HepG2 (cell line): Measurements from ENCODE around the gene LRBA. TPM values are rescaled to one million over a fixed set of nuclear protein-coding genes. Genes with fewer than 3 reads are reported as not detected.

Experiments
- ATAC-seq: fragments of 200-7000 bp; cut with Tn5 transposase; 3 replicates; pipeline ENCODE4 v1.9.1; 2020; ENCODE audit warnings: mild to moderate bottlenecking, moderate library complexity
- BruUV-seq: library from RNA; stranded (reverse); fragments of 400-500 nt; replicated peaks from 2 replicates; lab custom pipeline; 2021; lab: Mats Ljungman, UMichigan
- CTCF ChIA-PET: fragments of 300-600 bp; formaldehyde crosslinking; extraction: SDS; loops from one replicate; lab custom pipeline; 2021; ENCODE audit warnings: low total read pairs, inconsistent platforms, low intra/inter-chr PET ratio; lab: Yijun Ruan, JAX
- POLR2A ChIA-PET: fragments of 350-600 bp; sonication (Branson Sonifier 250); formaldehyde crosslinking; loops from one replicate; lab custom pipeline; 2020; ENCODE audit warnings: antibody characterized with exemption, inconsistent platforms; lab: Yijun Ruan, JAX
- DNase-seq: peaks from one replicate; pipeline ENCODE4 v3.0.0-alpha.2; 2015; ENCODE audit warnings: low spot score
- FAIRE-seq: peaks from 3 replicates; lab custom pipeline; 2011; peaks lifted over from hg19 to GRCh38; lab: Jason Lieb, UNC
- H2AFZ ChIP-seq: one replicate; pipeline ENCODE4 v1.6.1; 2011; ENCODE audit warnings: low read length, inconsistent platforms
- H3K27ac ChIP-seq: fragments of 300-600 bp; 3 replicates; pipeline ENCODE4 v1.8.0; 2011; ENCODE audit warnings: mixed run types, mild to moderate bottlenecking, mixed read lengths, low read length, inconsistent platforms; ENCODE audit not compliant: insufficient read depth; ENCODE audit errors: extremely low read length
- H3K27me3 ChIP-seq, 2 experiments: fragments of 200-600 bp in 1 of 2; 2 replicates in 1 of 2; 3 replicates in 1 of 2; pipeline versions ENCODE4 v1.6.0 to v1.8.0; 2011; ENCODE audit warnings: low read length in 2 of 2, mild to moderate bottlenecking in 2 of 2, moderate library complexity in 2 of 2, inconsistent platforms in 1 of 2; ENCODE audit not compliant: insufficient read depth in 2 of 2, control insufficient read depth in 1 of 2
- H3K36me3 ChIP-seq, 2 experiments: fragments of 200-600 bp in 1 of 2; replicated peaks in 1 of 2; 2 replicates in 1 of 2; 3 replicates in 1 of 2; pipeline versions ENCODE4 v1.5.1 to v1.8.0; 2011; ENCODE audit warnings: low read length in 2 of 2, inconsistent platforms in 1 of 2; ENCODE audit not compliant: insufficient read depth in 2 of 2, control insufficient read depth in 1 of 2
- H3K4me1 ChIP-seq: 2 replicates; pipeline ENCODE4 v1.5.1; 2012; ENCODE audit warnings: low read length, inconsistent platforms; ENCODE audit not compliant: insufficient read depth
- H3K4me2 ChIP-seq: 2 replicates; pipeline ENCODE4 v1.6.0; 2011; ENCODE audit warnings: low read depth, low read length, inconsistent platforms
- H3K4me3 ChIP-seq, 3 experiments: fragments of 200-600 bp in 1 of 3; sonication (generic), shearing (Covaris generic) in 1 of 3; replicated peaks in 1 of 3; 2 replicates each; pipeline ENCODE4 v1.5.1; 2011 to 2016; ENCODE audit warnings: low read length in 3 of 3, inconsistent platforms in 2 of 3, low read depth in 2 of 3, mild to moderate bottlenecking in 2 of 3, control low read depth in 1 of 3, mixed read lengths in 1 of 3; ENCODE audit not compliant: insufficient read depth in 1 of 3
- H3K79me2 ChIP-seq: one replicate; pipeline ENCODE4 v1.6.1; 2011; ENCODE audit warnings: low read length, inconsistent platforms; ENCODE audit not compliant: insufficient read depth
- H3K9ac ChIP-seq: 2 replicates; pipeline ENCODE4 v1.6.0; 2011; ENCODE audit warnings: mild to moderate bottlenecking, low read depth, low read length, inconsistent platforms; ENCODE audit not compliant: insufficient read depth
- H3K9me3 ChIP-seq: 2 replicates; pipeline ENCODE4 v1.5.1; 2012; ENCODE audit warnings: mild to moderate bottlenecking, low read length
- H4K20me1 ChIP-seq: 2 replicates; pipeline ENCODE4 v1.6.0; 2011; ENCODE audit warnings: inconsistent platforms, mild to moderate bottlenecking, low read length, moderate library complexity; ENCODE audit not compliant: insufficient read depth
- BCL3 ChIP-seq: sonication (generic); formaldehyde crosslinking; IDR thresholded peaks from 2 replicates; pipeline ENCODE4 v1.5.1; 2020; ENCODE audit warnings: mild to moderate bottlenecking, missing genetic modification reagents, moderate library complexity
- CHCHD3 ChIP-seq: sonication (generic); formaldehyde crosslinking; IDR thresholded peaks from 2 replicates; pipeline ENCODE4 v1.8.0; 2022; ENCODE audit warnings: mild to moderate bottlenecking, missing genetic modification reagents, moderate library complexity
- HNF1B ChIP-seq: sonication (generic); formaldehyde crosslinking; IDR thresholded peaks from 2 replicates; pipeline ENCODE4 v1.5.1; 2020; ENCODE audit warnings: mild to moderate bottlenecking, moderate library complexity, missing genetic modification reagents
- RARA ChIP-seq: IDR thresholded peaks from 2 replicates; pipeline ENCODE4 v1.6.1; 2016; ENCODE audit warnings: missing genetic modification reagents, missing compliant biosample characterization
- SRF ChIP-seq: IDR thresholded peaks from 2 replicates; pipeline ENCODE4 v1.6.1; 2011; ENCODE audit warnings: mild to moderate bottlenecking, low read depth, low read length, moderate library complexity
- TBX3 ChIP-seq: fragments of 450-650 bp; IDR thresholded peaks from 2 replicates; pipeline ENCODE4 v1.6.1; 2017; ENCODE audit warnings: antibody characterized with exemption, mild to moderate bottlenecking, inconsistent platforms, borderline replicate concordance
- ZNF317 ChIP-seq: sonication (generic); formaldehyde crosslinking; IDR thresholded peaks from 2 replicates; pipeline ENCODE4 v1.5.0; 2020; ENCODE audit warnings: mild to moderate bottlenecking, missing genetic modification reagents
- ZNF382 ChIP-seq: sonication (generic); formaldehyde crosslinking; IDR thresholded peaks from 2 replicates; pipeline ENCODE4 v1.5.0; 2020; ENCODE audit warnings: missing genetic modification reagents, mild to moderate bottlenecking, borderline replicate concordance
- ZNF660 ChIP-seq: sonication (generic); formaldehyde crosslinking; IDR thresholded peaks from 2 replicates; pipeline ENCODE4 v1.5.1; 2020; ENCODE audit warnings: mild to moderate bottlenecking, low read depth, missing genetic modification reagents, borderline replicate concordance
- WGBS: methylation state at CpG from one replicate; pipeline ENCODE4 v1.1.6; 2017; ENCODE audit warnings: low lambda C conversion rate; 5-methylcytosine and 5-hydroxymethylcytosine counted together
- in situ Hi-C: cut with HindIII; loops from 2 replicates; pipeline ENCODE4 v1.10.0; 2017; ENCODE audit warnings: low pct_unique_long_range_greater_than_20kb; ENCODE audit not compliant: extremely low pct_ligation_motif_present
- intact Hi-C: fragments of 100-400 bp; cut with micrococcal nuclease; formaldehyde crosslinking; loops from one replicate; pipeline ENCODE4 v1.10.0; 2022; ENCODE audit not compliant: unreplicated experiment
- polyA plus RNA-seq, 8 experiments: library from polyadenylated mRNA; depleted of rRNA in 3 of 8; stranded (reverse) in 7 of 8; unstranded in 1 of 8; fragments of >200 nt; fragmentation: Illumina TruSeq in 4 of 8; extraction: Trizol in 4 of 8; gene quantifications; 2 replicates each; pipeline versions ENCODE4 v1.2.1 to v1.2.3, GENCODE V29; 2011 to 2016; ENCODE audit warnings: low read depth in 4 of 8, missing spikeins in 1 of 8, mixed read lengths in 1 of 8; ENCODE audit not compliant: insufficient read depth in 1 of 8
- total RNA-seq, 5 experiments: library from RNA; depleted of rRNA; stranded (reverse); fragments of >200 nt; fragmentation: Illumina TruSeq; extraction: Trizol; gene quantifications; 2 replicates each; pipeline ENCODE4 v1.2.3, GENCODE V29; 2016; ENCODE audit warnings: low read depth in 1 of 5
- TF ChIP-seq, protein P1 (sequence below): sonication (generic); formaldehyde crosslinking; IDR thresholded peaks from 2 replicates; pipeline ENCODE4 v1.5.0; 2020; ENCODE audit warnings: mild to moderate bottlenecking, missing genetic modification reagents, borderline replicate concordance
- TF ChIP-seq, protein P2 (sequence below): sonication (generic); formaldehyde crosslinking; IDR thresholded peaks from 2 replicates; pipeline ENCODE4 v1.9.0; 2021; ENCODE audit warnings: missing genetic modification reagents, mild to moderate bottlenecking, borderline replicate concordance

LRBA gene
- total and polyA plus RNA-seq, 2 of the 13 experiments (the other 11 are each of a cell fraction or from before 2014, with no cell fraction given), result 21.0 to 37.2 TPM

DNA sequence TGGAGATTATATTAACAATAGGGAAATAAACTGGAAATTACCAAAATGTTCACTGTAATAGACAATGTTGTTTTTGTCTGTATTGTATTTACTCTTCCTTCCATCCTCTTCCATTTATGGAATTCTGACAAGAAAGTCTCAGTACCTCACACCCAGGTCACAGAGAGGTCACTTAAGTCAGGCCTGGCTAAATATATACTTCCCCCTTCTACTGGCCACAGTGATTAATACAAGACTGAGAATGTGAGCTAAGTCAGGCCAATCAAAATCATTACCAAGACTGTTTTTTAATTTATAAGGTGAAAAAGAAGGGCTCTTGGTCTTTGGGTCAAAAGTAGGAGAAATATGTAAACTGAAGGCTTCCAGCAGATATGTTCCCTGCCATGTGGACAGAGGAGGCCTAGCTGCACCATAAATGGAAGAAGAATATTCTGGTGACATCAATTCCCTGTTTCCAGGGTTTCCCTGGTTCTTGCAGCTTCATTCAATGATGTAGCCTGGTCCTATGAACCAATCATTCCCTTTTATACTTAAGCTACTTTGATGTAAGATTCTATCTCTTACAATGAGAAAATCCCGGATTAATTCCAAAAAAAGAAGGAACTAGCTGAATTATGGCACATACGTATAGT, 64.3 kb downstream of the LRBA start:
- in situ Hi-C loops, result no loop called here
- TF ChIP-seq RARA (CRISPR knock-in tag) (peak; percentile 60), CHCHD3 (CRISPR knock-in tag) (no peak), ZNF317 (CRISPR knock-in tag) (peak; percentile 46; the same call in 1 of the 2 replicates), SRF (peak; percentile 19; the same call in 1 of the 2 replicates)
- Histone ChIP-seq H3K79me2 (peaks cover 19% of the 10 kb centered on the region), H3K27me3 (no peaks in the 10 kb centered on the region; a peak in 1 of 5 replicates), H3K9me3 (no peaks in the 10 kb centered on the region), H3K9ac (no peak overlapping the region), H4K20me1 (no peaks in the 10 kb centered on the region), H2AFZ (no peak overlapping the region), H3K36me3 (no peaks in the 10 kb centered on the region), H3K27ac (no peak overlapping the region), H3K4me1 (peaks cover 19% of the 10 kb centered on the region), H3K4me3 (no peak overlapping the region), H3K4me2 (no peak overlapping the region)
- DNase-seq (peak; percentile 21), FAIRE-seq (no peak), ATAC-seq (no peak)
- CTCF ChIA-PET, result no interaction called here
- BruUV-seq, result no TSS peak
- intact Hi-C loops, result no loop called here
- POLR2A ChIA-PET, result no interaction called here
- WGBS, result 95% methylated on average over 2 of the region's 2 CpGs

DNA sequence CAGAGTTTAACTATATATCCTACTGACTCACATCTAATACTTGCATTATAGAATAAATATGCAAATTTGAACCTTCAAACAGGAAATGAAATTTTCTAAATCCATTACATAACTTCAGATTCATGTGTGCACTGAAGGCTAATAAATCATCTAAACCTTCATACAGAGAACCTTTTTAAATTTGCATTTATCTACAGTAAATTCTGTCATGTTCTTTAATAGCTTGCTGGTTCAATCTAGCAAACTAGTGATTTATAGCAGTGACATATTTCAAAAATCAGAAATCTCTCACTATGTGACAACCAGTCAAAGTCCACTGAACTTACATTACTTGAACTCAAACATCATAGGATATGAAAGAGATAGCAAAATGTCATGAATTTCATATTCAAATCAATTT, 65.1 kb downstream of the LRBA start:
- in situ Hi-C loops, result no loop called here
- DNase-seq, result no peak
- no peak for FAIRE-seq
- intact Hi-C loops, result no loop called here
- Histone ChIP-seq H2AFZ (no peak overlapping the region), H3K9me3 (no peaks in the 10 kb centered on the region), H3K4me1 (peaks cover 16% of the 10 kb centered on the region), H3K4me3 (no peak overlapping the region), H3K9ac (no peak overlapping the region), H3K4me2 (no peak overlapping the region), H3K27ac (no peak overlapping the region), H3K36me3 (no peaks in the 10 kb centered on the region), H4K20me1 (no peaks in the 10 kb centered on the region), H3K27me3 (no peaks in the 10 kb centered on the region; a peak in 1 of 5 replicates), H3K79me2 (peaks cover 17% of the 10 kb centered on the region)
- ChIA-PET POLR2A (no interaction called here), CTCF (no interaction called here)
- ATAC-seq, result no peak
- BruUV-seq, result no TSS peak
- TF ChIP-seq, protein P1, sequence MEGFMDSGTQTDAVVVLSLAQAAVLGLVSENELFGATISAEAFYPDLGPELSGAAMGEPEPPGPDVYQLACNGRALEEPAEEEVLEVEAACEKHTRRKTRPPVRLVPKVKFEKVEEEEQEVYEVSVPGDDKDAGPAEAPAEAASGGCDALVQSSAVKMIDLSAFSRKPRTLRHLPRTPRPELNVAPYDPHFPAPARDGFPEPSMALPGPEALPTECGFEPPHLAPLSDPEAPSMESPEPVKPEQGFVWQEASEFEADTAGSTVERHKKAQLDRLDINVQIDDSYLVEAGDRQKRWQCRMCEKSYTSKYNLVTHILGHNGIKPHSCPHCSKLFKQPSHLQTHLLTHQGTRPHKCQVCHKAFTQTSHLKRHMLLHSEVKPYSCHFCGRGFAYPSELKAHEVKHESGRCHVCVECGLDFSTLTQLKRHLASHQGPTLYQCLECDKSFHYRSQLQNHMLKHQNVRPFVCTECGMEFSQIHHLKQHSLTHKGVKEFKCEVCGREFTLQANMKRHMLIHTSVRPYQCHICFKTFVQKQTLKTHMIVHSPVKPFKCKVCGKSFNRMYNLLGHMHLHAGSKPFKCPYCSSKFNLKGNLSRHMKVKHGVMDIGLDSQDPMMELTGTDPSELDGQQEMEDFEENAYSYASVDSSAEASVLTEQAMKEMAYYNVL (CRISPR knock-in tag), result no peak
- TF ChIP-seq ZNF660 (CRISPR knock-in tag), result no peak
- TF ChIP-seq HNF1B (CRISPR knock-in tag), result no peak
- TF ChIP-seq BCL3, result no peak
- no peak for TF ChIP-seq ZNF382 (CRISPR knock-in tag)
- TF ChIP-seq, protein P2, sequence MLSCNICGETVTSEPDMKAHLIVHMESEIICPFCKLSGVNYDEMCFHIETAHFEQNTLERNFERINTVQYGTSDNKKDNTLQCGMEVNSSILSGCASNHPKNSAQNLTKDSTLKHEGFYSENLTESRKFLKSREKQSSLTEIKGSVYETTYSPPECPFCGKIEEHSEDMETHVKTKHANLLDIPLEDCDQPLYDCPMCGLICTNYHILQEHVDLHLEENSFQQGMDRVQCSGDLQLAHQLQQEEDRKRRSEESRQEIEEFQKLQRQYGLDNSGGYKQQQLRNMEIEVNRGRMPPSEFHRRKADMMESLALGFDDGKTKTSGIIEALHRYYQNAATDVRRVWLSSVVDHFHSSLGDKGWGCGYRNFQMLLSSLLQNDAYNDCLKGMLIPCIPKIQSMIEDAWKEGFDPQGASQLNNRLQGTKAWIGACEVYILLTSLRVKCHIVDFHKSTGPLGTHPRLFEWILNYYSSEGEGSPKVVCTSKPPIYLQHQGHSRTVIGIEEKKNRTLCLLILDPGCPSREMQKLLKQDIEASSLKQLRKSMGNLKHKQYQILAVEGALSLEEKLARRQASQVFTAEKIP, result no peak
- TF ChIP-seq TBX3, result no peak
